ENCODE data around the gene SPIRE2.

The SPIRE2 gene

GRCh38 chr16:89893642-89894548 is 65.6 kb downstream of the SPIRE2 start:
- DNase-seq (ENCODE audit: low read depth in 2 of 3, low spot score in 2 of 3) = no peak

- DNase-seq (ENCODE audit: low read depth in 2 of 3, low spot score in 2 of 3) = no peak
These were observed 67.4 kb downstream of the SPIRE2 start for GRCh38 chr16:89895482-89896250.

- DNase-seq (ENCODE audit: low read depth in 2 of 3, low spot score in 2 of 3) = no peak
These were observed 68.9 kb downstream of the SPIRE2 start for GRCh38 chr16:89897204-89897603.

GRCh38 chr16:89898201-89898967 is 70.1 kb downstream of the SPIRE2 start:
- no peak for DNase-seq (ENCODE audit: low read depth in 2 of 3, low spot score in 2 of 3)

GRCh38 chr16:89899879-89900481 is 71.7 kb downstream of the SPIRE2 start:
- DNase-seq (ENCODE audit: low read depth in 2 of 3, low spot score in 2 of 3) = no peak

- no peak for DNase-seq (ENCODE audit: low read depth in 2 of 3, low spot score in 2 of 3)
These were observed 72.6 kb downstream of the SPIRE2 start for GRCh38 chr16:89900885-89901284.

- DNase-seq (ENCODE audit: low read depth in 2 of 3, low spot score in 2 of 3) = no peak
These were observed 74.7 kb downstream of the SPIRE2 start for GRCh38 chr16:89902980-89903379.

GRCh38 chr16:89903908-89904515 is 75.7 kb downstream of the SPIRE2 start:
- DNase-seq (ENCODE audit: low read depth in 2 of 3, low spot score in 2 of 3) = no peak

- DNase-seq (ENCODE audit: low read depth in 2 of 3, low spot score in 2 of 3) = no peak
These were observed 76.6 kb downstream of the SPIRE2 start for GRCh38 chr16:89904606-89905510.

GRCh38 chr16:89905511-89906139 is 77.3 kb downstream of the SPIRE2 start:
- DNase-seq (ENCODE audit: low read depth in 2 of 3, low spot score in 2 of 3) = no peak

GRCh38 chr16:89906140-89907025 is 78.1 kb downstream of the SPIRE2 start:
- no peak for DNase-seq (ENCODE audit: low read depth in 2 of 3, low spot score in 2 of 3)

GRCh38 chr16:89907055-89907814 is 79.0 kb downstream of the SPIRE2 start:
- no peak for DNase-seq (ENCODE audit: low read depth in 2 of 3, low spot score in 2 of 3)

GRCh38 chr16:89908236-89908635 is 80.0 kb downstream of the SPIRE2 start:
- DNase-seq (ENCODE audit: low read depth in 2 of 3, low spot score in 2 of 3) = no peak

- DNase-seq (ENCODE audit: low read depth in 2 of 3, low spot score in 2 of 3) = peak in 1 of 3 experiments; percentile 47
These were observed 81.8 kb downstream of the SPIRE2 start for GRCh38 chr16:89909777-89910716.

GRCh38 chr16:89910717-89911354 is 82.6 kb downstream of the SPIRE2 start:
- DNase-seq (ENCODE audit: low read depth in 2 of 3, low spot score in 2 of 3) = no peak

GRCh38 chr16:89911375-89911774 is 83.1 kb downstream of the SPIRE2 start:
- DNase-seq (ENCODE audit: low read depth in 2 of 3, low spot score in 2 of 3) = no peak
